Stimulated activated CD4-positive, alpha-beta T cell treated with anti-CD3 and anti-CD28 coated beads, Interleukin-12 subunit alpha, Interleukin-12 subunit beta, amount 100 ng/mL, for 48 hours (primary cell): Measurements from ENCODE around the gene THBD.

Experiments
- DNase-seq, 3 donors: peaks; one replicate each; pipeline ENCODE4 v3.0.0-alpha.2; 2020; ENCODE audit warnings: low read depth in 2 of 3, low spot score in 1 of 3

Gene THBD, protein sequence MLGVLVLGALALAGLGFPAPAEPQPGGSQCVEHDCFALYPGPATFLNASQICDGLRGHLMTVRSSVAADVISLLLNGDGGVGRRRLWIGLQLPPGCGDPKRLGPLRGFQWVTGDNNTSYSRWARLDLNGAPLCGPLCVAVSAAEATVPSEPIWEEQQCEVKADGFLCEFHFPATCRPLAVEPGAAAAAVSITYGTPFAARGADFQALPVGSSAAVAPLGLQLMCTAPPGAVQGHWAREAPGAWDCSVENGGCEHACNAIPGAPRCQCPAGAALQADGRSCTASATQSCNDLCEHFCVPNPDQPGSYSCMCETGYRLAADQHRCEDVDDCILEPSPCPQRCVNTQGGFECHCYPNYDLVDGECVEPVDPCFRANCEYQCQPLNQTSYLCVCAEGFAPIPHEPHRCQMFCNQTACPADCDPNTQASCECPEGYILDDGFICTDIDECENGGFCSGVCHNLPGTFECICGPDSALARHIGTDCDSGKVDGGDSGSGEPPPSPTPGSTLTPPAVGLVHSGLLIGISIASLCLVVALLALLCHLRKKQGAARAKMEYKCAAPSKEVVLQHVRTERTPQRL

DNA sequence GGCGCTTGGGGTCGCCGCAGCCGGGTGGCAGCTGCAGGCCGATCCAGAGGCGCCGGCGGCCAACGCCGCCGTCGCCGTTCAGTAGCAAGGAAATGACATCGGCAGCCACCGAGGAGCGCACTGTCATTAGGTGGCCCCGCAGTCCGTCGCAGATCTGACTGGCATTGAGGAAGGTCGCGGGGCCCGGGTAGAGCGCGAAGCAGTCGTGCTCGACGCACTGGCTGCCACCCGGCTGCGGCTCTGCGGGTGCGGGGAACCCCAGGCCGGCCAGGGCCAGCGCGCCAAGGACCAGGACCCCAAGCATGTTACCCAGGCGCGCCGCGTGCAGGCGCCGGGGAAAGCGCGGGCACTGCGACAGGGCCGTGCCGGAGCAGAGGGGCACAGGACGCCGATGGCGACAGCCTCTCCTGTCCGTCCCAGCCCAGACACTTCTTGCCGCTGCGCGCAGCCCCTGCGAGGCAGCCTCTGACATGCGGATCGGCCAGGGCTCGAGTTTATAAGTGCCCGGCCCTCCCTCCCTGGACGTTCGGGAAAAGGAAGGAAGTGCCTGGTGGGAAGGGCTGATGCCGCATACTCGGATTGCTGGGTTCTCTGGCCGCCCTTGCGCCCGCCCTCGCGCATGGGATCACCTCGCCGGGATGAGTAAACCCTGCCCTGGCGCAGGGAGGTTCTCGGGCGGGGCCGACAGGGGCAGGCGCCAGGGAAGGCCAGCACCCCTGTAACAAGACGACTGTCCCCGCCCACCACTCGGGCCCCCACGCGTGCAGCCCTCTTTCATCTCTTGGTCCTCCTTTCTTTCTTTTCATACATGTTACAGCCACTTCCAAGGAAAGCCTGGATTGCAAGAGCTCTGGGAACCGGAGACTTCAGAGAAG lies at the start of gene THBD:
Gene THBD, minus strand, starts transcription at position 472 of the 875 bp plus-strand sequence. Its CDS starts 168 bp downstream, at position 304.
- no peak for DNase-seq

DNA sequence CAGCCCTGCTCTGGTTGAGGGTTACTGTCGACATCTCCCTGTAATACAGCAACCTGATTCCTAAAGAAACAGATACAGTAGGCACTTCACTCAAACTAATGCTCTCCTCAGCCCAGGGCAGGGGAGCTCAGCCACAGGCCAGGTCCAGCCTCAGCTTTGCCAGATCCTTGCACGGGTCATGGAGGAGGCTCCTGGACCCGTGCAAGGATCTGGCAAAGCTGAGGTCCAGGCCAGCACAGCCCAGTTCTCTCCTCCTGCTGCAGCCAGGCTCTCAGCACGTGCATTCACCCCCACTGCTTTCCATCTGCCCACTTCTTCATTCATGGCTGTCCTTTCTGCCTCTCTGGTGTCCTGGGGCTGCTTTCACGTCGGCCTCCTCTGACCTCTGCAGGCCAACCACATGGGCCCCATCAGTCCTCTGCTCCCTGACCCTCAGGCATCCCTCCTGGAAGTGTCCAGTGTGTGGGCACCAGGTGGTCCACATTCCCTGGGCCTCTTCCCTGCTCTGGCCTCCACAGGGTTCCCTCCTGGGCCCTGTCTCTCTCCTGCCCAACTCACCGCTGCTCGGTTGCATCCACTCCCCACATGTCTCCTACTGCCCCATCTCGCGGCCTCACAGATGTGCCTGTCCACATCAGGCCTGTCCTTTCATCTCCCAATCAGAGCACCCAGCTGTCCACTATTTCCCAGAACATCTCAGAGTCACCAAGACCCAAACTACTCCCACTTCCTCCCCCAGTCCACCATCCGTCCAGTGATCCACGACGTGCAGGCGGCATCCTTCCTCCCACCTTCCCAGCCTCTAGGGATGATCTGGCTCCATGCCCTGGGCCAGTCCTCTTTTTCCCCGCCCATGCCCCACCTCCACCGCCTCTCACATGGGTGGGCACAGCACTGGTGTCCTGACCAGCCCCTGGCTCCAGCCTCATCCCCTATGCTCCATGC lies 48.4 kb upstream of the THBD start:
- DNase-seq = no peak

DNA sequence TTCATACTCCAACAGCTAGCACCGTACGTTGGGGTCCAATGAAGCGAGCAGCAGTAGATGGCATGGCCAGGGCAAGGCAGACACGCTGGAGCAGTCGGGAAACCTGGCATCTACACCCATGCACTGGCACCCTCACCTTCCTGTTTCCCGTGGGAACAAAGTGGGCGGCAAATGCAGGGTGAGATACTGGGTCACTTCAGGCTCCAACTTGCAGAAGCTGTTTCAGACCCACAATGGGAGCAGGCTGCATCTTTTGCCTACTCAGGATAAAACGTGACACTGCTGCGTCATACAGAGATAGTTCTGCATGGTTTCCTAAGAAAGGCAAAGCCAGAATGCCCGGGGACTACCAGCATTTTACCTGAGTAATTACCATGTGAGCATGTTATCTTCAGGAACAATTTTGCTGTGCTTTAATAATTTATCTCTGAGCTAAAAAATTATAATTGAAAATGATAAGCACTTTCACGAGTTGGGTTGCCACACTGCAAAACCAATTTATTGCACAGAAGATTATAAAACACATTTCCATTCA lies 47.6 kb upstream of the THBD start:
- no peak for DNase-seq

DNA sequence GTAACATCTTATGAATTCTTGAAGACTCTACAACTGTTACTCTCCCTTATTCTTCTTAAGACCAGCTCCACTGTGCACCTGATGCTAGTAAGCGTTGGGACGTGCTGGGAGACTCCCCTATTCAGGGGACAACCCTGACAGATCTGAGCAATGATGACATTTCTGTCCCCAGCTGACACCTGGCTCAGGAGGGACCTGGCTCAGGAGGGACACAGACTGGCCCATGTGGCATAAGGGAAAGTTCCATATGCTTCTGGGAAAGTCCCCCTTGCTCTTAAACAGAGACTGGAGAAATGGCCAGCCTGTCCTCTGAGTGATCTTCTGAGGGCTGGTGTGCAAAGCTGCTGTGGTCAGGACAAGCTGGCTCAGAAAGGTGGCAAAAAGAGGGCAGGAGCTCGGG lies 46.6 kb upstream of the THBD start:
- DNase-seq = no peak

DNA sequence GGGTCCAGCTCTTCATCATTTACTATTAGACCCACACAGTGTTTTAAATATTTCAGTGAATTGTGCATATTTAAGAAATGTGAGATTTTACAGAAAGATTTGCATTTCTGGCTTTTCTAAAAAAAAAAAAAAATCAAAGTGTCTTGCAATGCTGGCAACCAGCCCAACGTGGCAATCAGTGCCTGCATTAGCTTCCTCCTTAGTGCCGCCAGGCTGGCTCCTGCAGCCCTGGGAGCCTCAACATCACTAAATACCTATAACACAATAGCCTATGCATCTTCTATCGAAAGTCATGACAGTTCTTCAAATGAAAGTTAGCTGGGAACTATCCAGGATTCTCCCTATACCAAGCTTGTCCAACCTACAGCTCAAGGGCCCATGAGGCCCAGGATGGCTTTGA lies 46.0 kb upstream of the THBD start:
- DNase-seq = no peak

DNA sequence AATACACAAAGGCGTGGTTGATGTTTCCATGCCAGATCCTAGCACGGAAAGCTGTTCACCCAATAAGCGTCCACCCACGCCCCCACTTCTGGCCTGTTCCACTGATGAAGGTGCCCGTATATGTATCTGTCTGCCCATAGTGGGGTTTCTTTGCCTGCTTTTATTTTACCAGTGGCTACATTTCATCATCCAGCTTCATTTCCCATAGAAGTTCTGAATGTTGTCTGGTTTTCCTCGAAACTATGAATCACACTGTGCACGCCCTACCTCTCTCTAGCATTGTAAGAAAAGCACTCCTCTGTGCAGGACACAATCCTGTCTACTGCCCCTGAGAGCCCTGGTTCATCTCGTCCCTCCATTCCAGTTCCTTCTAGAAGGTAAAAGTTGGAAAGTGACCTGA lies 45.5 kb upstream of the THBD start:
- DNase-seq = no peak

DNA sequence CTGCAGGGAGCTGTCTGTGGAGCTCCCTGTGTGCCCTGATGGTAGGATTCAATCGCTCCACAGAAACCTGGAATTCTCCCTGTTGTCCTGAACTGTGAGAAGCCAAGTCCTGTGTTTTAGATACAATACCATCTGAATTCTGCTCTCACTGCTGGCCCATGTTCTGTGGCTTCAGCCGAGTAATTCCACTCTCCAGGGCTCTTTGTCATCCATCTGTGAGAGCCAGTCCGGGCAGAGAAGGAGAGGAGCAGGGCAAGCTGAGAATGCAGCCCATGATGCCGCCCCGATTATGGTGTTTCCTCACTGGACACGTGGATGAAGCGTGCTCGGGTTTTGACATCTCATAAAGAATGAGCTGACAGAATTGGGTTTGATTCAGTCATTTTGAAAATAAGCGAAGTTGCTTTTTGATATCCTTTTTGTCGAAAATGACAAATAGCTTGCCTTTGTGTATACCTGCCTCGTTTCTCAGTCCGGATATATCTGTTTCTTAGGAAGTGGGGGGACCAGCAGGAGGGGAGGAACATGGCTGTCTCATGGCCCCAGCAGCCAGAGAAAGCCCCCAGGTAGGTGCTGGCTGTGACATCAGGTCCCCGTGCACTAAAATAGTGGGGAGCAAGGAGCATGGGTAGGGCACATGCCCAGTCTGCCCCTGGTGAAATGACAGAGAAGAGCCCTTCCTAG lies 44.9 kb upstream of the THBD start:
- DNase-seq = no peak

DNA sequence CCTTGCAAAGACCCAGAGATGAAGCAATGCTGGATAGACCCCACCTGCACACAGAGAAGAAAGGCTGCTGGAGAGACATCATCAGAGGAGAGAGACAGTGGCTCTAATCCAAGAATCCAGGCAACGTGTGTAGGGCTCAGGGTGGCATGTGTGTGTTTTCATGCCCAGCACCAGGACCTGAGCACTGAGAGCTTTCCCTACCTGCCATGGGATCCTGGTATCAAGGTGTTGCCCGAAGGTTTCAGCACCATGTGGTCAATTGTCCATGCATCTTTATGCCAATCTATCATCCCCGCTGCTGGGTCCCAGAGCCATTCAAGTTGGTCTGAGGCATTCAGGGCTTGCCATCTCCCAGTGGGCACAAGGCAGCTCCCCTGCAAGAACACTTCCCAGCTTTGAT lies 44.1 kb upstream of the THBD start:
- DNase-seq = no peak

DNA sequence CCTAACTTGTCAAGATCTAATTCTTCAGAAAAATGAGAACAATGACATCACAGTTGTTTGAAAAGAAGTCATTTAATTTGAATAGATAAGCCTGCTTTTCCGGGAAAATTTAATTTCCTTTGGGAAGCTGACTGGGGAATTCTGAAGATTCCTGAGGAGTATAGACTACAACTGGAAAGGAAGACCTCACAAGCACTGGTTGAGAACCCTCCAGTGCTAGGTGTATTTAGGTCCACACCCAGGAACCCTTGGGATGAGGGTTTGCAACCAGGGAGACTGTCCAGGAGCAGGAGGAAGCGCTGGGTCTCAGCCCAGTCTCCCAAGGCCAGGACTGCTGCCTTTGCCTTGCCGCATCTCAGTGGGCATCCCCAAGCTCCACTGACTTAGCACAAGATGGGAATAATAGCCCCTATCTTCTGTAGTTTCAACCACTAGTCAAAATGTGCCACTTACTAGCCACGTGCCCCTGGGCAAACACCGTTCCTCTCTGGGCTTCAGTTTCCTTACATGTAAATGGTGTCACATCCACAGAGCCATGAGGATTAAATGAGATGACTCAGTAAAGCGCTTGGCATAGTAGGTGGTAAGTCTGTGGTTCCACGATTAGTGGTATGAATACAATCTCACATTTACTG lies 43.5 kb upstream of the THBD start:
- no peak for DNase-seq

DNA sequence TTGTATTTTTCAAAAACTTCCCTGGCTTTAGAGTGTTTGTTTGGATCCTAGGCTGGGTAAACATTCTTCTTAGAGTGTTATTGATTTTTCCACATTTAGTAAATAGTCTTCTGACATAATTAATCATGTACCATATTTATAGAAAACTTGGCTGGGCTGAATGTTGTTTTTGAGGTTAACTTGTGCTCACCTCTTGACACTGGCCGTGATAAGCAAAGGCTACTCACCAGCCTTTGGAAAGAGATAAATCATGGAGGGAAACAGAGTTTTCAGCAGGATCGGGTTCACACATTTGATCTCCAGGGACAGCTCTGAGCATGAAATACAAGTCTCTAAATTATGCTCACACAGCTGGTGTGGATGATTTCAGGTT lies 42.9 kb upstream of the THBD start:
- DNase-seq = no peak

DNA sequence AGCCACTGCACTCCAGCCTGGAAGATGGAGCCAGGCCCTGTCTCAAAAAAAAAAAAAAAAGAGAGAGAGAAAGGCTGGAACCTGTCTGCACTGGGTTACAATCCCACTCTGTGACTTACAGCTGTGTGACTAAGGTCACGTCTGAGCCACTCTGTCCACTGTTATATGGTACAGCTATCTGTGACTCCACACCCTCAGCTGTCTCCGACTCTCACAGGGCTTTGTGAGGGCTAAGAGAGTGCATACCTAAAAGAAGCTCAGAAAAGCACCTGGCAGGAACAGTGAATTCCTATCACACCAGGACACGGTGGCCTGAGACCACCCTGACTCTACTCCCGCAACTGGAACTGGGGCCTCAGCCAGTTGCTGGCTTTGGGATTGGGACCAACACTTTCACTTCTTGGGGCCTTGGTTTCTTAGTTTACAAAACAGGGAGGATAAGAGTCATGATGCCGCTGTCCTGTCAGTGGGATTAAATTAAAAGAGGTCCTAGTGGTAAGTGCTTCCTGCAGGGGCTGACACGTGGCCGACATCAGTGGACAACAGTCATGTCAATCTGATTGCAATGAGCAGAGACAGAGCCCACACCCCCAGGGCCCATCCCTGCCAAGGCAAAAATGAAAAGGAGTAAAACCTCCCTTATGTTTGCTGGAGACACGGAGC lies 42.4 kb upstream of the THBD start:
- no peak for DNase-seq

DNA sequence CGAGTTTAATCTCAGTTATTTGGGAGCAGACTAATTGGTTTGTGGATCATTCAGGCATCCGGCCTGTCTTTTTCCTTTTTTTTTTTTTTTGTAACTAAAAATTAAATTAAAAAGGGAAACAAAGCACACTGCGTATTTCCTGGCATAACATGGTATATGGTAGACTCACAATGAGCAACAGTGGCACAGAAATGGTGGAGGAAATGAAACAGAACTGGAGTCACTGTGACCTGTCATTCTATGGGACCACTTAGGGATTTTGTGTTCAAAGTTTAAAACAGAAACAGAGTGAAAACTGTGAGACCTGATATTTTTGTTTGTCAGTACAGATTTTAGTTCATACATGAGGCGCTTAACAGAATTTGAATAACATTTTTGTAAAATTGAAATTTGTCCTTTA lies 41.4 kb upstream of the THBD start:
- DNase-seq = no peak

DNA sequence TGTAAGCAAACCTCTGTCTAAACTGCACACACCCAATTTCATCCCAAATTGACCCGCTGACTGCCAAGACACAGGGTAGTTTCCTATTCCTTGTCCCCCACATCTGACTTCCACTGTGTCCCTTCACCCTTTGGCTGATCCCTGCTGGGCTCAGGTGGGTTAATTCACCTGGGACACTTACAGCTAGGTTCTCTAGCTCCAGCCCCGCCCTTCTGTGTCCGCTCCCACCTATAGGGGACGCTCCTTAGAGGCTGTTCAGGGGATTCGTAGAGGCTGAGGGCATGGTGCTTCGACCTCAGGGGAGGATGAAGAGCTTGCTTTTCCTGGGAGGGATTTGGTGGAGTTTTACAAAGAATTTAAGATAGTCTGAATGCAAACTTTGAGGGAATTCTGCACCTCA lies 40.7 kb upstream of the THBD start:
- no peak for DNase-seq

DNA sequence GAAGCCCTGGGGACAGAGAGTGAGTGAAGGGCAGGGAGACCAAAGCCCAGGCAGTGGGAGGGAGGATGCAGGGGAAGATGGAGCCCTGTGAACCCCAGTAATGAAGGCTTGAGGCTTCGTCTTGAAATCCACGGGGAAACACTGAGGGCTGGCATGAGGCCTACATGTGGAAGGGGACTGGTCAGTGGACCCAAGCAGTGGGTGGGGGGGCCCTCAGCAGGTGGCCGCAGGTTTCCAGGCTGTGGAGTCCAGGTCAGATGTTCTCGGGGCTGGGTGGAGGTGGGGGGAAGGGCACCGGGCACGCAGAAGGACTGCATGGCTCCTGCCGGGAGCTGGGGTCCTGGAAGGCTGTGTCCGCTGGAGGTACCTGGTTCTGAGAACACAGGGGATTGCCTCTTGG lies 39.4 kb upstream of the THBD start:
- DNase-seq = no peak

DNA sequence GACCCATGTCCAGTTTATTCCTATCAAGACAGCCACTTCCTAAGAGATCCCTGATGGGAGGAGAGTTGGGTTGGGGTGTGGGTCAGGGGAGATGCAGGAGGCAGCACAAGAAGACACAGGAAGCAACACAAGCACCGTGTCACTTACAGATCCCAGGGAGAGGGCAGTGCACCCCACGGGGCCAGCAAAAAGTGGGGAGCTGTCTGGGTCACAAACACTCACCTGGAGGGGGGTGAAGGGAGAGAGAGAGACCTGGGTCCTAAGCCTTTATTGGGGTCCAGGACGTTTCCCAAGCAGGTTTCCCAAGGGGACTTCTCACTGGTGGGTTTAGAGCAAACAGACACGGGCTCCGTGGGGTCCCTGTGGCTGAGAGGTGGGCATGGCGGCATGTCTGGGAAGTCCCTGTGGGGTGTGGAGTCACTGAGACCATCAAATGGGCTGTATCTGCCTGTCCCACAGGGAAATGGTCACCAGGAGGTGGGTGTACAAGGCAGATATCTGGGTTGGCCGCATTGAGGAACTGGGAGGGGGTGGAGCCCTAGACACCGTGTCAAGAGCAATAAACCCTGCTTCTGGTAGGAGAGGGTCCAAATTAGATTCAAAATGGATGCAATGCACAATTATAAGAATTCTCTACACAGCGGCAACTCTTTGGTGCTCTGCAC lies 38.2 kb upstream of the THBD start:
- DNase-seq = no peak

DNA sequence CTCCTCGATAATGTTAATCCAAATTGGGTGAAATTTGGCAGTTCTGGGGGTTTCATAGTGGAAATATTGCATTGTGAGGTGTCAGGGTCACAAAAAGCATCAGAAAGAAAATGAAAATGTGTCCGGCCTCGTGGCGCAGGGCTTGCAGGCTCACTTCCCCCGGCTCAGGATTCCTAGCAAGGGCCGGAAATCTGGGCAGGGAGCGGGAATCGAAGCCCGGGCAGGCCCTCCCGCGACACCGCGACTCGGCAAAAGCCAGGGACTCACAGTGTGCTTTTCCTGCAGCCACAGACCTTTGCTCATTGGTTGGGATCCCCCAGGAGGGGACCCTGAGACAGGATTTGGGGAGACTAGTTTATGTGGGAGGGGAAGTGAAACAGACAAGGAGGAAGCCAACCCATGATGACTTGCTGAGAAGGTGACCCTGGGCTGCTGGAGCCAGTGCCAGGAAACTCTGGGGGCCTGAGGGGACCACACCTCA lies 37.5 kb upstream of the THBD start:
- no peak for DNase-seq

DNA sequence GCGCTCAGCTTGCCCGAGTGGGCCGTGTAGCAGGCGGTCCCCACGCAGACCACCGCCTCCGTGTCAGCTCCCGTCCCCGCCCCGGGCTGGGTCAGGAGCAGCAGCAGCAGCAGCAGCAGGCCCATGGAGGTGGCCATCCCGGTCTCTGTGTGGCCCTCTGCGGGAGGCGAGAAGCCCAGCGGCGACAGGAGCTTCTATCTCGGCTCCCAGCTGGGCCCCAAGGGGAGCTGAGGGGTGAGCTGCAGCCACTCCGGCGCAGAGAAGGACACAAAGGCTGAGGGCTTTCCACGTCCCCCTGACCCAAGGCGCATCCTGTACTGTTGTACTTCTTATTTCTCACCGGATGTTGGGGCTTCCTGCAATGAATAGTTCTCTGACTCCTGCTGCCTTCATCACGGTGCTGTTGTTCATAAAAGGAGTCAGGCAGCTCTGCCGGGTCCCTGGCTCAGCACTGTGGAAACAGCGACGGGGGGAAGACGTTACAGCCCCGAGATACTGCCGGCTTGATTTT lies 36.6 kb upstream of the THBD start, which contains the start of gene CD93:
Gene CD93, minus strand, starts transcription at position 269 of the 511 bp plus-strand sequence. Its CDS starts 132 bp downstream, at position 137.
- peak in 1 of 3 donors; percentile 17 for DNase-seq

DNA sequence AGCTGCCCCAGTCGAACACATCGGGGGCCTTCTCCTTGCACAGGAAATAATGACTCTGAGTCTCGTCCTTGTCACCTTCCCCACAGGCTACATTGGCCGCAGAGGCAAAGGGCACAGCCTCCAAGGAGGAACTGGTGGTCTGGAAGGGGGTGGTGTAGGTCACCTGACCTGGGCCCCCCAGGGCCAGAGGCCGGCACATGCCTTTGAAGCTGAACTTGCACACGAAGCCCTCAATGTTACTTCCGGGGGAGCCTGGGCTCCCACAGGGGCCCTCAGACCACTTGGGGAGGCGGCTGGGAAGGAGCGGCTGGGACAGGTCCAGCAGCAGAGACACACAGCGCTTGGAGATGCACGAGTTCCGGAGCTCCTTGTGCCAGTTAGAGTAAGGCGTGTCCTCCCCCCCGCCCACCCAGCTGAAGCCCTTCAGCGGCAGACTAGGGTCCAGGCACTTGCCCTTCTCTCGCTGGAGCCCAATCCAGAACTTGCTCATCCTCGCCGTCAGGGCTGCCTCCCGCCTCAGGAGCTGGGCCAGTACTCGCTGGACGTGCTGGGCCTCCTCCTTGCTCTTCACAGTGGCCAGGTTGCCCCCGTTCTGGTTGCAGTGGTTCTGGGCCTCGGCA lies 36.1 kb upstream of the THBD start:
- DNase-seq = no peak
